CD1c-positive myeloid dendritic cell (primary cell): ENCODE measurements around the gene CEMIP.
"Not testable (repeated sequence)": the region's sequence is repeated elsewhere in the genome, so short reads cannot be mapped to it uniquely, and the experiment has no call there.

Source experiments
- DNase-seq: peaks from one replicate; pipeline ENCODE4 v3.0.0-alpha.2; 2016; ENCODE audit errors: extremely low spot score

Gene CEMIP

DNA sequence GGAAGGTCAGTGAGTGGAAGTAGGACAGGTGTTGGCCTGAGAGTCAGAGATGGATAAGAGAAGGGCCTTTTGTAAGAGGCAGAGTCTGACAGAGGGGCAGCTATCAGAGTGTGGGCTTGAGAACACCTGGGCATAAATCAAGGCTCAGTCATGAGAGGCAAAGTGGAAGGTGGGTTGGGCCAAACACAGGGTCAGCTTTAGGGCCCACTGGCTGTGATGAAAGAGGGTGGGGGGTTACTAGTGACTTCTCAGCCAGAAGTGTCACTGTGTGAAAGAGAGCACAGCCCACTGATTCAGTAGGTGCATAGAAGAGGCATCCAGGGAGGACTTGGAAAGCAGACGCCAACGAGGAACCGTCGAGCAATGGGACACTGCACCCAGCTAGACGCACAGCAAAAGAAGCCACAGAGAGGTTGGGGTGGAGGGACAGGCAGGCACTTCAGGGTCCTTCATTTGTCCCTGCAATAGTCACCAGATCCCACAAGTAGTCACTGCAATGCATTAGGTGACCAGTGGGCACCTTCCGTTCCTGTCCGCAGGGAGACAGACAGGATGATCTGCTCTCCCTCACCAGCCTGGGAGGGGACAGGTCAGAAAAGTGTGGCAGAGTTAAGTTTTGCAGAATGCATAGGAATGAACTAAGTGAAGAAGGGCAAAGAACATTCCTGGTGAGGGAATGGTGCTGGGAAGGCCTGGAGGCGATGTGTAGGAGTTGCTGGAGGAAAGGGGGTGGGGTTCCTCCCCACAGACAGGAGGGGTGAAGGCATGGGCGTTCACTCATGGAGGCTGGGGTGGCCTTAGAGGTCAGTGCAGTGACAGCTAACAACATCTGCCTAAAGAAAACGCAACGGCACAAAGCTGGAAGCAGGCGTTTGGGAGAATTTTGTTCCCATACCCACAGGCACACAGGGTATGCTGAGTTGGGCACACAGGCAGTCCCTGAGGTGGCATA, 174.1 kb downstream of the CEMIP start:
- no peak for DNase-seq

GRCh38 chr15:80953953-80954778, 175.0 kb downstream of the CEMIP start:
- no peak for DNase-seq

DNA sequence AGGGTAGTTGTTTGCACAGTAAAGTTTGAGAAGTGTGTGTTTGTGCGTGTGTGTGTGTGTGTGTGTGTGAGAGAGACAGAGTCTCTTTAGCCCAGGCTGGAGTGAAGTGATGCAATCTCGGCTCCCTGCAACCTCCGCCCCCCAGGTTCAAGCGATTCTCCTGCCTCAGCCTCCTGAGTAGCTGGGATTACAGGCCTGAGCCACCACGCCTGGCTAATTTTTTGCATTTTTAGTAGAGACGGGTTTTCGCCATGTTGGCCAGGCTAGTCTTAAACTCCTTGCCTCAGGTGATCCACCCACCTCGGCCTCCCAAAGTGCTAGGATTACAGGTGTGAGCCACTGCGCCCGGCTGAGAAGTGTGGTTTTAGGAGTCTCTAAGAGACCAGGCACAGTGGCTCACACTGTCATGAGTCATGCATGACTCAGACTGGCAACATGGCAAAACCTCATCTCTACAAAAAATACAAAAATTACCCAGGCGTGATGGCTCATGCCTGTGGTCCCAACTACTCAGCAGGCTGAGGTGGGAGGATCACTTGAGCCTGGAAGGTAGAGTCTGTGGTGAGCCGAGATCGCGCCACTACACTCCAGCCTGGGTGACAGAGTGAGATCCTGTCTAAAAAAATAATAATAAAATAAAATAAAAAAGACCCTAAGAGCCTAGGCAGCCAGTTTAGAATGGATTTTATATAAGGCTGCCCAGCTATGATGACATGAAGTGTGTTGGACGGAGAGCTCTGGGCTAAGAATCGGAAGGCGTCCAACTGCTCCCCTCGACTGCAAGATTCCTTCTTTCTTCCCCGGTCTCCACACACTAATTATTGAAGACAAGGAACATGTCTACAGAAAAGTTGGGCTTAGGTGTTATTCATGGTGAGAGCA, 176.6 kb downstream of the CEMIP start:
- peak; percentile 64 for DNase-seq

- DNase-seq: no peak
These were observed 178.4 kb downstream of the CEMIP start for GRCh38 chr15:80957556-80957955.

DNA sequence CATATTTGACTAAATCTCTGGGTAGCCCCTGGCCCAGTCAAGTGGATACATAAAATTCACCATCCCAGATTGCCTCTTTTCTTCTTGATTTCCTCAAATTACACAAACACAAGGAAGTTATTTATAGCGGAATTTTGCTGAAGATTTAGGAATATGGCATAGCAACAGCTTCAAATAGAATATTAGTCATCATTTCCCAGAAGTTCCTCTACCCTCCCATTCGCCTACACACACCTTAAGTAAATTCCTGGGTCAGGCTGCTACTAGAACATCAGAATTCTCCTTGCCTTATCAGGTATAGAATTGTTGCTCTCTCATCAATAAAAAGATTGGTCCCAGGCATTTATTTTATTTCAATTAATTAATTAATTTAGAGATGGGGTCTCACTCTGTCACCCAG, 178.8 kb downstream of the CEMIP start:
- DNase-seq: no peak

GRCh38 chr15:80958818-80959495, 179.8 kb downstream of the CEMIP start:
- no peak for DNase-seq

GRCh38 chr15:80965454-80965853, 186.3 kb downstream of the CEMIP start:
- DNase-seq: not testable (repeated sequence)

- DNase-seq: no peak
These were observed 187.4 kb downstream of the CEMIP start for GRCh38 chr15:80966431-80967197.

DNA sequence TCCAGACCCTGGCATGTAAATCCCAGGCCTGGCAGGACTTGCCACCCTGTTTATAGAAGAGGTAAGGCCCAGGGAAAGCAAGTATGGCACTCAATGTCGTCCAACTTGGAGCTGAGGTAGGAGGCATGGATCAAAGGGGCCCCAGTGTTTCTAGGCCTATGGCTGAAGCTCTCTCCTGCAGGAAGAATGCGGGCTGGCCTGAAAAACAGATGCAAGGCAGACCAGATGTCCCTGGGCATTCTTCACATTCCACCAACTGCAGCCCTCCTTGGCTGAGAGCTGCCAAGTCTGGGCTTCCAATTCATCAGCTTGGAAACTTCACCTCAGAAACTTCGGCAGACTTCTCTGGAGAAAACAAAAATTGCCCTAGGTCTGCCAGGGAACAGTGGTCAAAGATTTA, 188.3 kb downstream of the CEMIP start:
- no peak for DNase-seq

DNA sequence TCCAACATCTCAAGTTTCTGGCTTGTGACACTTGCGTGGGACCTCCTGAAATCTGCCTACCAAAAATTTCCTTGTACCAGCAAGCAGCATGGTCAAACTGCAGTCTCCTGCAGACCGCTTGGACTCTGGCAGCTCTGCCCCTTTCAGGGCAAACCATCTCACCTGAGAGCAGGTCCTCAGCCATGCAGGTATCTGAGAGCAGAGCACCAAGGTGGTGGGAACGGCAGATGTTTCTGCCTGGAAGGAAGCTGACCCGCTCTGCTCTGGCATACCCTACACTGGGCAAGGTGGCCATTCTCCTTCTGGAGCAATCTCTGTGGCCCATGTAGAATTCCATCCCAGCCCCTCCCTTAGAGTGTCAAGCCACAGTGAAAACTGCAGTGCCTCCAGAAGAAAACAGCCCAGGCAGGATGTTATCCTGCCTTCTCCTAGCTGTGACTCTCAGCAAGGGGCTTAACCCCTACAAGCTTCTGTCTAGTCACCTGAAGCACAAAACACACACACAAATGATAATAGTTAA, 188.9 kb downstream of the CEMIP start:
- DNase-seq: no peak

GRCh38 chr15:80969316-80969715, 190.1 kb downstream of the CEMIP start:
- DNase-seq: no peak

- peak; percentile 71 for DNase-seq
These were observed 191.0 kb downstream of the CEMIP start for GRCh38 chr15:80970018-80970657.

DNA sequence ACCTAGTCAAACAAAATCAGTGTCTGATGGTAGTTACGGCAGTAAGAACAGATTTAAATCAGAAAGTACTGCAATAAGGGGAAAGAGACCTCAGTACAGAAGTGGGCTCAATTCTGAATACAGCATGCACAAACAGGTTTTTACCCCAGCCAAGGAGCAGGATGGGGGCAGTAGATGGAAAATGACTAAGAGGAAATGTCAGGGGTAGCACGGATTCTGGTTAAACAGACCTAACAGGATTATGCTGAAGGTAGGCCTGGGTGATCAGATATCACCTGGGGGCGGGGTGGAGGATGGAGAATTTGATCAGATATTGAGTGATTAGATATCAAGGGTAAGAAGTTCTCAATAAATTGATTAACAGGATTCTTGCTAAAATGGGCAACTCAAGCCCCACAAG, 191.5 kb downstream of the CEMIP start:
- no peak for DNase-seq

- DNase-seq: no peak
These were observed 192.0 kb downstream of the CEMIP start for GRCh38 chr15:80971143-80971542.

- no peak for DNase-seq
These were observed 193.1 kb downstream of the CEMIP start for GRCh38 chr15:80972276-80972675.

- DNase-seq: no peak
These were observed 195.7 kb downstream of the CEMIP start for GRCh38 chr15:80974914-80975313.

- DNase-seq: no peak
These were observed 197.7 kb downstream of the CEMIP start for GRCh38 chr15:80976851-80977250.

DNA sequence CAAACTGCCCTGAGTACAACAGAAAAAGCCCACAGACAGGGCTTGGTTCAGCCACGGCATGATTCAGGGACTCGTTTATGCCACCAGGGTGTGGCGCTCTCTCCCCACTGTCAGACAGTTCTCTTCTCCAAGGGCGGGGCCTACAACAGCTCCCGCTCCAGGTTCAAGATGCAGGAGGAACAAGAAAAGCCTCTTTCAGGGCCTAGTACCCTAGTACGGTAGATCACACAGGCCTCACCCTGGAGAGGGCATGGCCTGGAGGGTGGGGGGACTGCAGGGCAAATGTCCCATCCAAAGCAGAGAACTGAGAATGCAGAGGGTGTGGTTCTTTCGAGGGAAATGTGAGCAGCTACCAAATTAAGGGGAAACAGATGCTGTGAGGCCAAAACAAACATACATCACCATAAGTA, 198.5 kb downstream of the CEMIP start:
- DNase-seq: peak; percentile 77

GRCh38 chr15:80978685-80979329, 199.6 kb downstream of the CEMIP start:
- no peak for DNase-seq
